Lung microvascular endothelial cell (primary cell): ENCODE measurements around the gene CFAP99. TPM values are rescaled to one million over a fixed set of nuclear protein-coding genes. Genes with fewer than 3 reads are reported as not detected.

Experiments used
- DNase-seq, 2 donors: peaks; one replicate each; pipeline versions ENCODE4 v3.0.0 to v3.0.0-alpha.2; 2010; ENCODE audit warnings: low read depth in 2 of 2
- total RNA-seq: library from RNA; depleted of rRNA; stranded (reverse); fragments of >200 nt; gene quantifications from 2 replicates; pipeline ENCODE4 v1.2.1, GENCODE V29; 2014

Gene CFAP99
- total RNA-seq, 1 donor from 2014 or later, result not detected

GRCh38 chr4:2468456-2469191, 49.9 kb downstream of the CFAP99 start, which contains the start of gene RNF4:
RNF4 (plus strand) TSS chr4:2469106; CDS start chr4:2490494, 21,388 bp downstream.
- peak; percentile 96 to 97 for DNase-seq

DNA sequence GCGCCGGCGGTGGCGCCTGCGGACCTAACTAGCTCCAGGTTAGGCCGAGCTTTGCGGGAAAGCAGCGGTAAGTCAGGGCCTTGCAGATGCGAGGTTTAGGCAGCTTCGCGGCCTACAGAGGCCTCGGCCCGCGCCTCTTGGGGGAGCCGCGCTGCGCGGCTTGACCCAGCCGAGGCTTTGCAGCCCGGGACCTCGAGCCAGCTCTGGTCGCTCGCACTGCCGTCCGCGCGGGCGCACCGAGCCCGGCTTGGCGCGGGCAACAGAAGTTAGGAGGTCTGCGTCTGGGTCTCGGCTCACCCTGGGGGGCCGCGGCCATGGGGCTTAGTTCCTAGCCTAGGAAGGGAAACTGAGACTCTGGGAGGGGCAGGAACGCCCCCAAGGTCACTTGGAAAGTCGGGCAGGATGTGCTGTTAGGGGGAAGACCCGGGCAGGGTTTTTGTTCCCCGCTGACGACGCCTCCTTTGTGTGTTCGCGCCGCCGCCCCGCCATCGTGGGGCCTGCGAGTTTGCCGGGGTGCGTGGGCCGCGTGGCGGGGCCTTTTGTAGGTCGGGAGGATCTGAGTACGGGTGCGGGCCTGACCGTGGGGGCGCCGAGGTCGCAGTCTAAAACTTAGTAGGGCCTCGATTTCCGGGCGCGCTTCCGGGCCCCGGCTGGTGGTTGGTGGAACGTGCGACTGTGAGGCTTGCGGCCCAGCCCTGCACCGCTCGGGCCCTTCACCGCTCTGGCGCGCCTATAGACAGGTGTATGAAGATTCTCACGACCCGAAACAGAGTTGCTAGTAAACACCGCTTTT, 50.6 kb downstream of the CFAP99 start:
- peak; percentile 42 to 59 for DNase-seq

- DNase-seq, result no peak
Measured at GRCh38 chr4:2470791-2471190, 52.0 kb downstream of the CFAP99 start.

DNA sequence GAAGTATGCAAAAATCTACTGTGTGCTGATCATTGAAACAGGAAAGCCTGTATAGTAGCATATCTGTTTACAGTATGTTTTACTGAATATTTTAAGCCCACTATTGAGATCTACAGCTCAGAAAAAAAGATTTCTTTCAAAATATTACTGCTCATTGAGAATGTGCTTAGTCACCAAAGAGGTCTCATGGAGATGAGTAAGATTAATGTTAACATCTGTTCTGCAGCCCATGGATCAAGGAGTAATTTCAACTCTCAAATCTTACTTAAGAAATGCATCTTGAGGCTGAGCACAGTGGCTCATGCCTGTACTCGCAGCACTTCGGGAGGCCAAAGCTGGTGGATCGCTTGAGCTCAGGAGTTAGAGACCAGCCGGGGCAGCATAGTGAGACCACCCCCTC, 53.4 kb downstream of the CFAP99 start:
- no peak for DNase-seq

DNA sequence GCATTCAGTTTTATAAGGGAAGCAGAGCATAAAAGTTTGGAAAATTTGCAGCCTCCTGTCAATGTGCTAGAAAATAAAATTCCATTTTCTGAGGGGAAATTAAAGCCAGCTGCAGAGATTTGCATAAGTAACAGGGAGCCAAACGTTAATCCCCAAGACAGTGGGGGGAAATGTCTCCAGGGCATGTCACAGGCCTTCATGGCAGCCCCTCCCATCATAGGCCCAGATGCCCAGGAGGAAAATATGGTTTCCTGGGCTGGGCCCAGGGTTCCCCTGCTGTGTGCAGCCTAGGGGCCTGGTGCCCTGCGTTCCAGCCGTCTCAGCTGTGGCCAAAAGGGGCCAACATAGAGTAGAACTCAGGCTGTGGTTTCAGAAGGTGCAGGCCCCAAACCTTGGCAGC, 59.5 kb downstream of the CFAP99 start:
- no peak for DNase-seq

DNA sequence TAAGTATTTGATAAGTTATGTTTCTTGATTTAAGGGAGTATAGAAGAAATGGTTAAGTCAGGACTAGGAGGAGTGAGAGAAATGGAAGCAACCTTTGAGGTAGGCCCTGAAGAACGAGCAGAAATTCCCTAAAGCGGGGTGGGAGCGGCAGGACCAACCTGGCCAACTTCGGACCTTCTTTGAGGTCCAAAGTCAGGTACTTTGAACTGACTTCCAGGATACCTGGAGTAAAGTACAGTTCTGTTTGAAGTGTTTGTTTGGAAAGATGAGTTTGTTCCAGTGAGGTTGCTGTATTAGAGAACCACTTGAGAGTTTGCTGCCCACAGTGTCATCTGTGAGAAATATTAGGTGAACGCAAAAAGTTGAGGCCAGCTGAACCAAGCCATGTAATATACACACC, 61.9 kb downstream of the CFAP99 start:
- DNase-seq, result no peak

- no peak for DNase-seq
Measured at GRCh38 chr4:2482192-2482591, 63.4 kb downstream of the CFAP99 start.

DNA sequence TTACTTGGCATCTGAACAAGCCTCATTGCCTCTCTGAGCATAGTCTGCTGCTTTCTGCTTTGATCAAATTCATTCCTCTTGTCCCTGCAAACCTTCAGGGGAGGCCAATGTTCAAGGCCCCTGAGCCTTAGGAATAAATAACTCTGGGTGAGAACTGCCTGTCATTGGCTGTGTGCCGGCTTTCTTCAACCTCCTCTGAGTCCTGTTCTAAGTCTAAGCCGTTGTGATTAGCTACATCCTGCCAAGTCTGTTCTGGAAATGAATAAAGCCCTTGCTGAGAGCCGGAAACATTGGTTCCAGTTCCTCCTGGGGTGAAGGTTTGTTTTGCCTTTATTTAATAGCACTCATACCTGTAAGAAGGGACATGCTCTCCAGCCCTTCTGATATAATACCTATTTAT, 63.9 kb downstream of the CFAP99 start:
- peak in 1 of 2 donors; percentile 81 for DNase-seq

GRCh38 chr4:2483237-2483636, 64.5 kb downstream of the CFAP99 start:
- no peak for DNase-seq

- no peak for DNase-seq
Measured at GRCh38 chr4:2484185-2484584, 65.4 kb downstream of the CFAP99 start.

DNA sequence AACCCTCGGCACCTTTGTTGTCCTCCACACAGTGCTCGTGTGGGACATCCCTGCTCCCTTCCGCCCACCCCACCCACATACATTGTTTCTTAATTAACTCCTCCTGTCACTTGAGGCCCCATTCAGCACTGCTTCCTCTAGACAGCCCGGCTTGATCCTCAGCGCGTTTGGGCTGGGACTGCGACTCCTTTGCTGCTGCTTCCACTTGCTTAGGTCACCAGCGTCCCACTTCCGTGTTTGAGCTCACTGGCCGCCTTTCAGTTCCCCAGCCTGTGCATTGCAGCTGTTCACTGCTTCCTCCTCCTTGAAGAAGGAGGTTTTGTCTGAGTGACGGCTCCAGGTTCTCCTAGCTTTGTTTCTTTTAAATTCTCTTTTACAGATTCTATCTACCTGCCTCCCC, 66.2 kb downstream of the CFAP99 start:
- DNase-seq, result peak in 1 of 2 donors; percentile 86

GRCh38 chr4:2485956-2486355, 67.2 kb downstream of the CFAP99 start:
- DNase-seq, result no peak

DNA sequence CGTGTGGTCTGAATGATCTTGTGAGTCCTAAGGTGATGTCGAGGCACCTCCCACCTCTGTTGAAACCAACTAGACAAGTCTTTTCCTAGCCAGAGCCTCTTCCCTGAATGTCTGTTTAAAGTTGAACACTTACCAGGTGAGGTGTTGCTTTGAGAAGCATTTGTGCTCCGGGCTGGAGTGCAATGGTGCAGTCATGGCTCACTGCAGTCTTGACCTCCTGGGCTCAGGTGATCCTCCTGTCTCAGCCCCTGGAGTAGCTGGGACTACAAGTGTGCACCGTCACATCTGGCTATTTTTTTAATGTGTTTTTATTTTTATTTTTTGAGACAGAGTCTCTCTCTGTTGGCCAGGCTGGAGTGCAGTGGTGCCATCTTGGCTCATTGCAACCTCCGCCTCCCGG, 68.2 kb downstream of the CFAP99 start:
- no peak for DNase-seq

DNA sequence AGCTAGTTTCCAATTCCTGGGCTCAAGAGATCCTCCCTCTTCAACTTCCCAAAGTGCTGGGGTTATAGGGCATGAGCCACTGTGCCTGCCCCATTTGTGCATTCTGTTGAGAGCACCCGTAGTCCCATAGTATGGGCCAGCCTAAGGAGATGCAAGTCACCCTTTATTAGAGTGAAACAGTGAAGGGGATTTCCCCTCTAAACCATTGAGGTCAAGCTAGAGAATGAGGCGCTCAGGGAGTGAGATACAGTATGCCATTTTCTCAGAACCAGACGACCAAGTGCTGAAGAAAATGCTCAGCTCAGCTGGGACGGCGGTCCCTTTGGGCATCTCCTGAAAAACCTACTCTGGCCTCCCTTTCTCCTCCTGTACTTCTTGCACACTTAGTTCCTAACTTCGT, 68.9 kb downstream of the CFAP99 start:
- DNase-seq, result no peak

GRCh38 chr4:2489081-2489805, 70.5 kb downstream of the CFAP99 start:
- no peak for DNase-seq

- peak; percentile 11 to 36 for DNase-seq
Measured at GRCh38 chr4:2489841-2490552, 71.2 kb downstream of the CFAP99 start.

DNA sequence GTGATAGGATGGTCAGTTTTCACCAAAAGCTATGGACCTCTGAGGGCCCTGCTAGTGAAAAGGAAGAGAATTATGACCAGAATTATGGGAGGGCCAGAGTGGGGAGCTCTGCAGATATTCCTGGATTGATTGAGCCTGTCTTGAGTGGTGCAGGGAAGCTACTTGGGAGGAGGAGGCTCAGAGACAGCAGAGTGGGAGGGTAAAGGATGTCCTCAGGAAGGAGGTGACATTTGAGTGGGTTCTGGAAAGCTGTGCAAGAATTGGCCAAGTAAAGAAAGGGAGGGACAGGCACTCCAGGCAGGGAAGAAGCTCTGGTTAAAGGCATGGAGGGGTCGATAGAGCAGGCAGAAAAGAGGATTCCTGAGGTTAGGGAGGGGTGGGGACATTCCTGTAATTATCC, 74.2 kb downstream of the CFAP99 start:
- no peak for DNase-seq

DNA sequence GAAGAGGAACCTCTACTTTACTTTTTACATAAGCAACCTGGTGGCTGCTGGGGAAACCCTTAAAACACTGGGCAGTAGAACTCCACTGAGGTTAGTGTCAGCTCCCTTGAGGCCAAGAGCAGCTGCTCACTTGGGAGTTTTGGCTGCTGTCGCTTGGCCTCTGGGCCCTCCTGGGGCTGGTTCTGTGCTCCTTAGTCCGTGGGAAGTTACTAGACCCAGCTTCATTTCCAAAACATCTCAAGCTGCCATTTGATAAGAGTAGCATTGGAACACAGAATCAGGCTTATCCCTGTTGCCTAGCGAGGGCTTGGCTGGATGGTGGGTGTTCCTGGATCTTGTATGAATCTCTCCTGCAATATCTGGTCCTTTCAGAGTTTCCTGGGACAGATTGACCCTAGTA, 76.2 kb downstream of the CFAP99 start:
- no peak for DNase-seq

- DNase-seq, result no peak
Measured at GRCh38 chr4:2497324-2497723, 78.6 kb downstream of the CFAP99 start.

- DNase-seq, result no peak
Measured at GRCh38 chr4:2497931-2498330, 79.2 kb downstream of the CFAP99 start.

GRCh38 chr4:2500547-2500946, 81.8 kb downstream of the CFAP99 start:
- no peak for DNase-seq
